Panc1 (cell line): Measurements from ENCODE around the gene DOCK1.

Experiments
- POLR2AphosphoS5 ChIP-seq: IDR thresholded peaks from 2 replicates; pipeline ENCODE4 v1.6.1; 2012; ENCODE audit warnings: mild to moderate bottlenecking, low read depth, low read length, moderate library complexity
- SIN3A ChIP-seq: IDR thresholded peaks from 2 replicates; pipeline ENCODE4 v1.6.1; 2012; ENCODE audit warnings: low read depth, mild to moderate bottlenecking, low read length, moderate library complexity, borderline replicate concordance; ENCODE audit not compliant: insufficient read depth
- TF ChIP-seq, protein P1 (sequence below): fragments of 450-650 bp; IDR thresholded peaks from 2 replicates; pipeline ENCODE4 v1.5.1; 2017; ENCODE audit warnings: mild to moderate bottlenecking
- TF ChIP-seq, protein P2 (sequence below), 2 experiments: IDR thresholded peaks; 2 replicates each; pipeline ENCODE4 v1.6.1; 2011 to 2012; ENCODE audit warnings: low read depth in 2 of 2, control low read depth in 1 of 2, low read length in 1 of 2, mild to moderate bottlenecking in 1 of 2, moderate library complexity in 1 of 2; ENCODE audit not compliant: insufficient read depth in 1 of 2

DNA sequence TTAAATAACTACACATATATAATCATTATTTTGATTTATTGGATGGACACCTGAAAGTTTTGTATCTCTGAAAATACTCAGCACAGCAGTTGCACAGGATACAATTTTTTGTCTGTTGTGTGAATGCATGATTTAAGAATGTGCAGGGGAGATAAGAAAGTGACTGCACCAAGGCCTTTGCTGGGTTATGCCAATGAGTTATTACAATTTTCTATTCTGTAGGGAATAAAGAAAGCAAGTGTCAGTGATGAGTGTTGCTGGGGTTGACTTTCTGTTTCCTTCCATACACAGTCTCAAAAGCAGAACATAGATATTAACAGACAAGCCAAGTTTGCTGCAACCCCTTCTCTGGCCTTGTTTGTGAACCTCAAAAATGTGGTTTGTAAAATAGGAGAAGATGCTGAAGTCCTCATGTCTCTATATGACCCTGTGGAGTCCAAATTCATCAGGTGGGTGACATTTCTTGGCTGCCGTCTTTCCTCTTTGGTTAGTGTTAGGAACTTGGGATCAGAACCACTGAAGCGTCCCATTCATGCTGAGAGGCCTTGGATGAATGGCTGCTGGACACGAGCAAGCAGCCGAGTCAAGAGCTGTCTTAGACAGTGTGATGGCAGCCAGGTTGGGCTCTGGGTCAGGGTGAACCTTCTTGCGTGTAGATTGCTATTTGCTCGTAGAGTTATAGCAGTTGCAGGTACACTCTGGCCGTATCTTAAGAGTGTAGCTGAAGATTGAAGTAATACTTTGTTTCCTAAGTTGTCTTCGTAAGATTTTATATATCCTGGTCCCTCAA, 92.8 kb downstream of the DOCK1 start:
- TF ChIP-seq, protein P1, sequence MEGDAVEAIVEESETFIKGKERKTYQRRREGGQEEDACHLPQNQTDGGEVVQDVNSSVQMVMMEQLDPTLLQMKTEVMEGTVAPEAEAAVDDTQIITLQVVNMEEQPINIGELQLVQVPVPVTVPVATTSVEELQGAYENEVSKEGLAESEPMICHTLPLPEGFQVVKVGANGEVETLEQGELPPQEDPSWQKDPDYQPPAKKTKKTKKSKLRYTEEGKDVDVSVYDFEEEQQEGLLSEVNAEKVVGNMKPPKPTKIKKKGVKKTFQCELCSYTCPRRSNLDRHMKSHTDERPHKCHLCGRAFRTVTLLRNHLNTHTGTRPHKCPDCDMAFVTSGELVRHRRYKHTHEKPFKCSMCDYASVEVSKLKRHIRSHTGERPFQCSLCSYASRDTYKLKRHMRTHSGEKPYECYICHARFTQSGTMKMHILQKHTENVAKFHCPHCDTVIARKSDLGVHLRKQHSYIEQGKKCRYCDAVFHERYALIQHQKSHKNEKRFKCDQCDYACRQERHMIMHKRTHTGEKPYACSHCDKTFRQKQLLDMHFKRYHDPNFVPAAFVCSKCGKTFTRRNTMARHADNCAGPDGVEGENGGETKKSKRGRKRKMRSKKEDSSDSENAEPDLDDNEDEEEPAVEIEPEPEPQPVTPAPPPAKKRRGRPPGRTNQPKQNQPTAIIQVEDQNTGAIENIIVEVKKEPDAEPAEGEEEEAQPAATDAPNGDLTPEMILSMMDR: no peak
- no peak for TF ChIP-seq SIN3A
- TF ChIP-seq POLR2AphosphoS5: no peak
- TF ChIP-seq, protein P2, sequence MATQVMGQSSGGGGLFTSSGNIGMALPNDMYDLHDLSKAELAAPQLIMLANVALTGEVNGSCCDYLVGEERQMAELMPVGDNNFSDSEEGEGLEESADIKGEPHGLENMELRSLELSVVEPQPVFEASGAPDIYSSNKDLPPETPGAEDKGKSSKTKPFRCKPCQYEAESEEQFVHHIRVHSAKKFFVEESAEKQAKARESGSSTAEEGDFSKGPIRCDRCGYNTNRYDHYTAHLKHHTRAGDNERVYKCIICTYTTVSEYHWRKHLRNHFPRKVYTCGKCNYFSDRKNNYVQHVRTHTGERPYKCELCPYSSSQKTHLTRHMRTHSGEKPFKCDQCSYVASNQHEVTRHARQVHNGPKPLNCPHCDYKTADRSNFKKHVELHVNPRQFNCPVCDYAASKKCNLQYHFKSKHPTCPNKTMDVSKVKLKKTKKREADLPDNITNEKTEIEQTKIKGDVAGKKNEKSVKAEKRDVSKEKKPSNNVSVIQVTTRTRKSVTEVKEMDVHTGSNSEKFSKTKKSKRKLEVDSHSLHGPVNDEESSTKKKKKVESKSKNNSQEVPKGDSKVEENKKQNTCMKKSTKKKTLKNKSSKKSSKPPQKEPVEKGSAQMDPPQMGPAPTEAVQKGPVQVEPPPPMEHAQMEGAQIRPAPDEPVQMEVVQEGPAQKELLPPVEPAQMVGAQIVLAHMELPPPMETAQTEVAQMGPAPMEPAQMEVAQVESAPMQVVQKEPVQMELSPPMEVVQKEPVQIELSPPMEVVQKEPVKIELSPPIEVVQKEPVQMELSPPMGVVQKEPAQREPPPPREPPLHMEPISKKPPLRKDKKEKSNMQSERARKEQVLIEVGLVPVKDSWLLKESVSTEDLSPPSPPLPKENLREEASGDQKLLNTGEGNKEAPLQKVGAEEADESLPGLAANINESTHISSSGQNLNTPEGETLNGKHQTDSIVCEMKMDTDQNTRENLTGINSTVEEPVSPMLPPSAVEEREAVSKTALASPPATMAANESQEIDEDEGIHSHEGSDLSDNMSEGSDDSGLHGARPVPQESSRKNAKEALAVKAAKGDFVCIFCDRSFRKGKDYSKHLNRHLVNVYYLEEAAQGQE (IDR thresholded peaks at IDR 0.05; ENCODE audit: insufficient read depth in 1 of 2, low read depth in 2 of 2, low read length in 1 of 2): no peak
